Skeletal muscle tissue (tissue), 5 donors: Measurements from ENCODE around the gene CABP2. TPM values are rescaled to one million over a fixed set of nuclear protein-coding genes. Genes with fewer than 3 reads are reported as not detected.
"Not testable (repeated sequence)": the region's sequence is repeated elsewhere in the genome, so short reads cannot be mapped to it uniquely, and the experiment has no call there.

ENCODE experiments used
- H3K27ac ChIP-seq: one replicate; pipeline ENCODE4 v1.7.0; 2013; ENCODE audit warnings: mild to moderate bottlenecking, low read depth, low read length, inconsistent platforms
- H3K27me3 ChIP-seq, 3 donors: one replicate each; pipeline ENCODE4 v1.7.0; 2013; ENCODE audit warnings: low read length in 3 of 3; ENCODE audit not compliant: control insufficient read depth in 3 of 3, insufficient read depth in 3 of 3
- H3K36me3 ChIP-seq, 3 donors: one replicate each; pipeline ENCODE4 v1.7.0; 2013; ENCODE audit warnings: low read length in 3 of 3; ENCODE audit not compliant: control insufficient read depth in 3 of 3, insufficient read depth in 3 of 3
- H3K4me1 ChIP-seq, 3 donors: one replicate each; pipeline ENCODE4 v1.7.0; 2013; ENCODE audit warnings: low read length in 3 of 3, mild to moderate bottlenecking in 3 of 3; ENCODE audit not compliant: control insufficient read depth in 3 of 3, insufficient read depth in 3 of 3
- H3K4me3 ChIP-seq, 3 donors: one replicate each; pipeline ENCODE4 v1.7.0; 2013; ENCODE audit warnings: low read length in 3 of 3
- H3K9ac ChIP-seq, 3 donors: one replicate each; pipeline ENCODE4 v1.7.0; 2013; ENCODE audit warnings: low read length in 3 of 3, mild to moderate bottlenecking in 3 of 3, moderate library complexity in 2 of 3, low read depth in 1 of 3
- H3K9me3 ChIP-seq, 3 donors: one replicate each; pipeline ENCODE4 v1.7.0; 2013; ENCODE audit warnings: low read length in 3 of 3; ENCODE audit not compliant: control insufficient read depth in 3 of 3
- small RNA-seq: library from RNA; depleted of rRNA; stranded (forward); fragments of <200 nt; gene quantifications from one replicate; pipeline ENCODE3, GENCODE V24; 2014
- total RNA-seq: library from RNA; depleted of rRNA; stranded (reverse); fragments of >200 nt; gene quantifications from one replicate; pipeline ENCODE4 v1.2.3, GENCODE V29; 2014
- donor health status: Osteomylitis.

Gene CABP2
- total RNA-seq, 1 donor from 2014 or later, result not detected

DNA sequence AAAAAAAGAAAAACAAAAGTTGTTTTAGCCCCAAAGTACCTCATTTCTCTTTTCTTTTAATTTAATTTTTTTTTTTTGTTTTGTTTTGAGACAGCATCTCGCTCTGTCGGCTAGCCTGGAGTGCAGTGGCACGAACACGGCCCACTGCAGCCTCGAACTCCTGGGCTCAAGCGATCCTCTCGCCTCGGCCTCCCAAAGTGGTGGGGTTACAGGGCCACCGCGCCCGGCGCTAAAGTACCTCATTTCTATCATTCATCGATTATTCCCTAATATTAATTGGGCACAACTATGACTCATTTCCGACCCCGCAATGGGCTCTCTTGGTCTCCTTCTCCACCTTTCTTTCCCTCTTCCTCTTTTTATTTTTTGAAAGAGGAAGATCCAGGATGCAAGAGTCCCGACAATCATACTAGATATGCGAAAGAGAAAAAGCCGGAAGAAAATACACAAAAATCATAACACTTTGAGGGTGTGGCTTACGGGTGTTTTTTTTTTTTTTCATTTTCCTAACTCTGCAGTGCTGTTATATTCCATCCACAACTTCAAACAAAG, 40.9 kb downstream of the CABP2 start:
- peaks cover 17 to 26% (median 18%) of the 10 kb centered on the region in 3 donors for H3K4me1 ChIP-seq
- H3K36me3 ChIP-seq, result peaks cover 3 to 8% (median 4%) of the 10 kb centered on the region in 3 donors
- H3K9me3 ChIP-seq, result no peaks in the 10 kb centered on the region
- H3K4me3 ChIP-seq, result peak overlapping the region; percentile 91 to 97 (median 92)
- peak overlapping the region; percentile 74 to 82 (median 77) for H3K9ac ChIP-seq
- H3K27me3 ChIP-seq, result no peaks in the 10 kb centered on the region
- H3K27ac ChIP-seq, result peak overlapping the region; percentile 80

DNA sequence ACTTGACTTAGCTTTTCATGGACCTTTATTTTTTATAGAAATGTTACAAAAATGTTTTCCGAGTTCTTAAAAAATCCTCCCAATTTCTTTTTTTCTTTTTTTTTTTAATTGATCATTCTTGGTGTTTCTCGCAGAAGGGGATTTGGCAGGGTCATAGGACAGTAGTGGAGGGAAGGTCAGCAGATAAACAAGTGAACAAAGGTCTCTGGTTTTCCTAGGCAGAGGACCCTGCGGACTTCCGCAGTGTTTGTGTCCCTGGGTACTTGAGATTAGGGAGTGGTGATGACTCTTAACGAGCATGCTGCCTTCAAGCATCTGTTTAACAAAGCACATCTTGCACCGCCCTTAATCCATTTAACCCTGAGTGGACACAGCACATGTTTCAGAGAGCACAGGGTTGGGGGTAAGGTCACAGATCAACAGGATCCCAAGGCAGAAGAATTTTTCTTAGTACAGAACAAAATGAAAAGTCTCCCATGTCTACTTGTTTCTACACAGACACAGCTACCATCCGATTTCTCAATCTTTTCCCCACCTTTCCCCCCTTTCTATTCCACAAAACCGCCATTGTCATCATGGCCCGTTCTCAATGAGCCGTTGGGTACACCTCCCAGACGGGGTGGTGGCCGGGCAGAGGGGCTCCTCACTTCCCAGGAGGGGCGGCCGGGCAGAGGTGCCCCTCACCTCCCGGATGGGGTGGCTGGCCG, 45.7 kb downstream of the CABP2 start:
- H3K9me3 ChIP-seq, H3K4me3 ChIP-seq, H3K27ac ChIP-seq, H3K36me3 ChIP-seq, H3K27me3 ChIP-seq, H3K9ac ChIP-seq, H3K4me1 ChIP-seq: not testable (repeated sequence)

DNA sequence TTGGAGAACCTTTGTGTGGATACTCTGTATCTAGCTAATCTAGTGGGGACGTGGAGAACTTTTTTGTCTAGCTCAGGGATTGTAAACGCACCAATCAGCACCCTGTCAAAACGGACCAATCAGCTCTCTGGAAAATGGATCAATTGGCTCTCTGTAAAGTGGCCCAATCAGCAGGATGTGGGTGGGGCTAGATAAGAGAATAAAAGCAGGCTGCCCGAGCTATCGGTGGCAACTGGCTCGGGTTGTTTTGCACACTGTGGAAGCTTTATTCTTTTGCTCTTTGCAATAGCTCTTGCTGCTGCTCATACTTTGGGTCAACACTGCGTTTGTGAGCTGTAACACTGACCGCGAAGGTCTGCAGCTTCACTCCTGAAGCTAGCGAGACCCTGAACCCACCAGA, 46.6 kb downstream of the CABP2 start:
- H3K4me3 ChIP-seq, H3K9ac ChIP-seq, H3K27ac ChIP-seq, H3K9me3 ChIP-seq, H3K27me3 ChIP-seq, H3K4me1 ChIP-seq, H3K36me3 ChIP-seq: not testable (repeated sequence)

DNA sequence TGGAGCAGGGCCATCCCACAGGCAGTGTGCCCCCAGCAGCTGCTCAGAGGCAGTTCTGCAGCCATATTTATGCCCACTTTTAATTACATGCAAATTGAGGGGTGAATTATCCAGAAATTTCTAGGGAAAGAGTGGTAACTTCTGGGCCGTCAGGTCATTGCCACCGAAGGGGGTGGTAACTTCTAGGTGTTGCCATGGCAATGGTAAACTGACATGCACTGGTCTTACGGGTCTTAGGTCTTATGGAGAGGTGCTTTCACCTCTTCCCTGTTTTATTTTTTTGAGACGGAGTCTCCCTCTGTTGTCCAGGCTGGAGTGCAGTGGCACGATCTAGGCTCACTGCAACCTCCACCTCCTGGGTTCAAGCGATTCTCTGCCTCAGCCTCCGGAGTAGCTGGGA, 50.4 kb downstream of the CABP2 start:
- H3K27ac ChIP-seq, result no peak overlapping the region
- H3K27me3 ChIP-seq, result peaks cover 0 to 2% (median 0%) of the 10 kb centered on the region in 3 donors
- no peak overlapping the region for H3K9ac ChIP-seq
- H3K9me3 ChIP-seq, result no peaks in the 10 kb centered on the region
- peaks cover 7% of the 10 kb centered on the region in 3 donors for H3K4me1 ChIP-seq
- H3K4me3 ChIP-seq, result no peak overlapping the region
- no peaks in the 10 kb centered on the region for H3K36me3 ChIP-seq

- Histone ChIP-seq H3K36me3 (peaks cover 0 to 2% (median 0%) of the 10 kb centered on the region in 3 donors), H3K27ac (no peak overlapping the region), H3K4me1 (peaks cover 9 to 13% (median 13%) of the 10 kb centered on the region in 3 donors), H3K4me3 (no peak overlapping the region), H3K9ac (no peak overlapping the region), H3K9me3 (no peaks in the 10 kb centered on the region), H3K27me3 (peaks cover 0 to 2% (median 0%) of the 10 kb centered on the region in 3 donors)
Observed at GRCh38 chr11:67470337-67471002, 52.8 kb downstream of the CABP2 start.

DNA sequence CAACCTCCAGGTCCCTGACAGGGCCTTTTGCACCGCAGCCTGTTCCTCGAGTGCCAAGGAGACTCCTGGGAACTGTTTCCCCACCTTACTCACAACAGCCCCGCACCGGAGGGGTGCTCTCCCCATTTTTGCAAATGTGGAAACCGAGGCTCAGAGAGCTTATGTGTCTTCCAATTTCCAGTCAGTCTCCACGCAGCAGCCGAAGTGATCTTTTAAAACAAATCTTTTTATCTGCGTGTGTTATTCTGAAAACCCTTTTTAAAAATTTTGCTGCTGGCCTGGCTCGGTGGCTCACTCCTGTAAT, 53.8 kb downstream of the CABP2 start:
- Histone ChIP-seq H3K4me3 (peak overlapping the region; percentile 87 to 92 (median 88)), H3K4me1 (peaks cover 12 to 19% (median 13%) of the 10 kb centered on the region in 3 donors), H3K9ac (peak overlapping the region; percentile 87 to 96 (median 95)), H3K27ac (peak overlapping the region; percentile 72), H3K9me3 (no peaks in the 10 kb centered on the region), H3K36me3 (peaks cover 0 to 2% (median 0%) of the 10 kb centered on the region in 3 donors), H3K27me3 (peaks cover 0 to 2% (median 0%) of the 10 kb centered on the region in 3 donors)

Small RNAs within 50 kb of the gene (small RNA-seq; reads per million reads assigned to genes)
- gene MIR6752, result not detected

Other genes with a start within 250 kb of the CABP2 start
- 12.5 TPM for gene ANKRD13D, start 234.1 kb downstream of the CABP2 start, total RNA-seq
- gene SSH3, start 219.9 kb downstream of the CABP2 start, total RNA-seq, result 6.8 TPM
- gene POLD4, start 169.9 kb downstream of the CABP2 start, total RNA-seq, result 14.6 TPM
- 1.0 TPM for gene CLCF1, start 149.8 kb downstream of the CABP2 start, total RNA-seq
- gene RAD9A, start 131.5 kb downstream of the CABP2 start, total RNA-seq, result 2.6 TPM
- 163 TPM for gene PPP1CA, start 121.6 kb downstream of the CABP2 start, total RNA-seq
- gene TBC1D10C, start 119.4 kb downstream of the CABP2 start, total RNA-seq, result 1.0 TPM
- 17.2 TPM for gene CARNS1, start 107.8 kb downstream of the CABP2 start, total RNA-seq
- gene RPS6KB2, start 95.0 kb downstream of the CABP2 start, total RNA-seq, result 23.5 TPM
- gene PTPRCAP, start 85.8 kb downstream of the CABP2 start, total RNA-seq, result not detected
- 34.4 TPM for gene CORO1B, start 80.0 kb downstream of the CABP2 start, total RNA-seq
- not detected for gene GPR152, start 70.7 kb downstream of the CABP2 start, total RNA-seq
- gene CABP4, start 68.1 kb downstream of the CABP2 start, total RNA-seq, result 0.52 TPM
- 17.2 TPM for gene TMEM134, start 54.2 kb downstream of the CABP2 start, total RNA-seq
- gene AIP, start 40.4 kb downstream of the CABP2 start, total RNA-seq, result 84.5 TPM
- 5.7 TPM for gene PITPNM1, start 18.1 kb downstream of the CABP2 start, total RNA-seq
- 2.6 TPM for gene CDK2AP2, start 15.3 kb downstream of the CABP2 start, total RNA-seq
- 293 TPM for gene GSTP1, start 60.4 kb upstream of the CABP2 start, total RNA-seq
- 178 TPM for gene NDUFV1, start 83.5 kb upstream of the CABP2 start, total RNA-seq
- gene NUDT8, start 106.5 kb upstream of the CABP2 start, total RNA-seq, result 5.2 TPM
- not detected for gene TBX10, start 116.3 kb upstream of the CABP2 start, total RNA-seq
- not detected for gene ACY3, start 127.3 kb upstream of the CABP2 start, total RNA-seq
- not detected for gene ALDH3B2, start 151.2 kb upstream of the CABP2 start, total RNA-seq